SU-DHL-6 (cell line): ENCODE measurements around the gene MAGEA6.
"Not testable (repeated sequence)": the region's sequence is repeated elsewhere in the genome, so short reads cannot be mapped to it uniquely, and the experiment has no call there.

Experiments used
- H2AFZ ChIP-seq: fragments of 200-600 bp; sonication (generic); 2 replicates; pipeline ENCODE4 v1.6.1; 2014; ENCODE audit warnings: low read depth, mild to moderate bottlenecking, moderate library complexity, mixed read lengths, antibody characterized with exemption, low read length; ENCODE audit not compliant: severe bottlenecking
- H3F3A ChIP-seq: fragments of 200-600 bp; shearing (Covaris generic); 2 replicates; pipeline ENCODE4 v1.6.0; 2016; ENCODE audit warnings: antibody characterized with exemption, mild to moderate bottlenecking; ENCODE audit not compliant: insufficient read depth
- H3K27ac ChIP-seq: fragments of 200-600 bp; sonication (generic); 2 replicates; pipeline ENCODE4 v1.5.1; 2016; ENCODE audit warnings: low read depth, mild to moderate bottlenecking, low read length, moderate library complexity, mixed read lengths
- H3K27me3 ChIP-seq: fragments of 200-600 bp; sonication (generic), shearing (Covaris generic); 2 replicates; pipeline ENCODE4 v1.6.0; 2014; ENCODE audit warnings: mild to moderate bottlenecking, low read length
- H3K36me3 ChIP-seq: fragments of 200-600 bp; sonication (generic); 2 replicates; pipeline ENCODE4 v1.6.1; 2014; ENCODE audit warnings: mild to moderate bottlenecking, low read length, mixed read lengths
- H3K4me2 ChIP-seq: fragments of 300-600, 200-600 bp; shearing (Covaris generic), sonication (generic); 2 replicates; pipeline ENCODE4 v1.6.0; 2014; ENCODE audit warnings: low read length, low read depth, mild to moderate bottlenecking; ENCODE audit not compliant: poor library complexity, severe bottlenecking
- H3K4me3 ChIP-seq: fragments of 200-600 bp; sonication (generic); 2 replicates; pipeline ENCODE4 v1.5.1; 2014; ENCODE audit warnings: antibody characterized with exemption, low read length, mild to moderate bottlenecking, mixed read lengths; ENCODE audit not compliant: insufficient read depth, poor library complexity, severe bottlenecking
- H3K79me2 ChIP-seq: fragments of 200-600 bp; sonication (generic); 2 replicates; pipeline ENCODE4 v1.6.1; 2014; ENCODE audit warnings: mild to moderate bottlenecking, low read length, moderate library complexity; ENCODE audit not compliant: insufficient read depth
- H3K9ac ChIP-seq: fragments of 200-600 bp; sonication (generic); 2 replicates; pipeline ENCODE4 v1.7.0; 2014; ENCODE audit warnings: mild to moderate bottlenecking, low read length
- H3K9me2 ChIP-seq: fragments of 200-600 bp; sonication (generic); replicated peaks from 2 replicates; pipeline ENCODE4 v1.6.1; 2014; ENCODE audit warnings: low read length; ENCODE audit not compliant: insufficient read depth
- H3K9me3 ChIP-seq: fragments of 200-600 bp; sonication (generic); 2 replicates; pipeline ENCODE4 v1.6.1; 2014; ENCODE audit warnings: low read length, mixed read lengths; ENCODE audit not compliant: insufficient read depth
- H4K20me1 ChIP-seq: fragments of 200-600 bp; sonication (generic); 2 replicates; pipeline ENCODE4 v1.6.1; 2014; ENCODE audit warnings: low read depth, mild to moderate bottlenecking, antibody characterized with exemption, low read length, moderate library complexity, mixed read lengths
- EZH2phosphoT487 ChIP-seq: fragments of 200-600 bp; sonication (generic), shearing (Covaris generic); conservative IDR thresholded peaks from 2 replicates; pipeline ENCODE4 v1.6.1; 2018; ENCODE audit warnings: mild to moderate bottlenecking, antibody characterized with exemption, low read length, moderate library complexity, mixed read lengths
- TF ChIP-seq, protein P1 (sequence below): fragments of 200-600 bp; sonication (generic); IDR thresholded peaks from one replicate; pipeline ENCODE4 v1.5.1; 2017; ENCODE audit warnings: antibody characterized with exemption, mild to moderate bottlenecking, low read length, moderate library complexity; ENCODE audit not compliant: insufficient read depth, poor library complexity, severe bottlenecking

The MAGEA6 gene

DNA sequence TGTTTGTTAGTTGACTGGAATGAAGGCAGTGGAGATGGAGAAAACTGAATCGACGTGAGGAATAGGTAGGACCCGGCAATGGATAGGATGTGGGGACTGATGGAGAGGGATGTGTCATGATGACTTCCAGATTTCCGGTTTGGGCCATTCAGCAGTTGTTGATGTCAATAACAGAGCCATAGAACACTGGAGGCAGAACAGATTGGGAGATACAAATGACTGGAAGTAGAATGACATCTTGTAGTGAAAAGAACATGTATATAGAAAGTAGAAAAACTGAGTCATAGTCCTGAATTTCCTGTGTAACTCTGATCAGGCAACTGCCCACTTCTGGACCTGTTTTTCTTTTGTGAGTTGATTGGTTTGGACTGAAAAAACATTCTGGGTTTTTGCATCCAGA, 36.5 kb upstream of the MAGEA6 start:
- no peak overlapping the region for H3K4me2 ChIP-seq
- no peaks in the 10 kb centered on the region for H3F3A ChIP-seq
- no peak overlapping the region for H3K27ac ChIP-seq
- no peak overlapping the region for H3K9ac ChIP-seq
- no peaks in the 10 kb centered on the region for H3K9me2 ChIP-seq
- no peak overlapping the region for H3K4me3 ChIP-seq
- no peaks in the 10 kb centered on the region for H3K36me3 ChIP-seq
- H3K27me3 ChIP-seq: no peaks in the 10 kb centered on the region
- no peaks in the 10 kb centered on the region for H3K9me3 ChIP-seq
- no peak for TF ChIP-seq EZH2phosphoT487
- TF ChIP-seq, protein P1, sequence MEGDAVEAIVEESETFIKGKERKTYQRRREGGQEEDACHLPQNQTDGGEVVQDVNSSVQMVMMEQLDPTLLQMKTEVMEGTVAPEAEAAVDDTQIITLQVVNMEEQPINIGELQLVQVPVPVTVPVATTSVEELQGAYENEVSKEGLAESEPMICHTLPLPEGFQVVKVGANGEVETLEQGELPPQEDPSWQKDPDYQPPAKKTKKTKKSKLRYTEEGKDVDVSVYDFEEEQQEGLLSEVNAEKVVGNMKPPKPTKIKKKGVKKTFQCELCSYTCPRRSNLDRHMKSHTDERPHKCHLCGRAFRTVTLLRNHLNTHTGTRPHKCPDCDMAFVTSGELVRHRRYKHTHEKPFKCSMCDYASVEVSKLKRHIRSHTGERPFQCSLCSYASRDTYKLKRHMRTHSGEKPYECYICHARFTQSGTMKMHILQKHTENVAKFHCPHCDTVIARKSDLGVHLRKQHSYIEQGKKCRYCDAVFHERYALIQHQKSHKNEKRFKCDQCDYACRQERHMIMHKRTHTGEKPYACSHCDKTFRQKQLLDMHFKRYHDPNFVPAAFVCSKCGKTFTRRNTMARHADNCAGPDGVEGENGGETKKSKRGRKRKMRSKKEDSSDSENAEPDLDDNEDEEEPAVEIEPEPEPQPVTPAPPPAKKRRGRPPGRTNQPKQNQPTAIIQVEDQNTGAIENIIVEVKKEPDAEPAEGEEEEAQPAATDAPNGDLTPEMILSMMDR: no peak
- H4K20me1 ChIP-seq: no peaks in the 10 kb centered on the region
- no peak overlapping the region for H2AFZ ChIP-seq
- no peaks in the 10 kb centered on the region for H3K79me2 ChIP-seq

- Histone ChIP-seq H2AFZ (no peak overlapping the region), H3K9me2 (no peaks in the 10 kb centered on the region), H3K36me3 (no peaks in the 10 kb centered on the region), H3K4me3 (no peak overlapping the region), H4K20me1 (no peaks in the 10 kb centered on the region), H3K9me3 (no peaks in the 10 kb centered on the region), H3F3A (no peaks in the 10 kb centered on the region), H3K79me2 (no peaks in the 10 kb centered on the region), H3K4me2 (no peak overlapping the region), H3K27me3 (no peaks in the 10 kb centered on the region), H3K27ac (no peak overlapping the region), H3K9ac (no peak overlapping the region)
- TF ChIP-seq EZH2phosphoT487: no peak
- TF ChIP-seq, protein P1: no peak
Measured at GRCh38 chrX:152798945-152799344, 29.5 kb upstream of the MAGEA6 start.

- not testable (repeated sequence) for H3F3A ChIP-seq, H3K27ac ChIP-seq, H3K27me3 ChIP-seq, H3K9me2 ChIP-seq, H3K4me3 ChIP-seq, H3K9ac ChIP-seq, H4K20me1 ChIP-seq, H3K9me3 ChIP-seq, H3K79me2 ChIP-seq, H3K36me3 ChIP-seq, H2AFZ ChIP-seq, H3K4me2 ChIP-seq
Measured at GRCh38 chrX:152787062-152787461, 17.6 kb upstream of the MAGEA6 start.

- not testable (repeated sequence) for H3K9me3 ChIP-seq, H3K4me2 ChIP-seq, H3F3A ChIP-seq, H2AFZ ChIP-seq, H3K9me2 ChIP-seq, H3K36me3 ChIP-seq, H3K4me3 ChIP-seq, H3K9ac ChIP-seq, H3K27ac ChIP-seq, H3K27me3 ChIP-seq, H3K79me2 ChIP-seq, H4K20me1 ChIP-seq
Measured at GRCh38 chrX:152766562-152766961, 2.9 kb downstream of the MAGEA6 start.

GRCh38 chrX:152761582-152761981, 7.9 kb downstream of the MAGEA6 start:
- H3K4me2 ChIP-seq, H3K9me2 ChIP-seq, H2AFZ ChIP-seq, H3K27me3 ChIP-seq, H3K79me2 ChIP-seq, H3K9me3 ChIP-seq, H3K27ac ChIP-seq, H3K9ac ChIP-seq, H3K36me3 ChIP-seq, H3F3A ChIP-seq, H4K20me1 ChIP-seq, H3K4me3 ChIP-seq: not testable (repeated sequence)

- H3F3A ChIP-seq, H3K4me2 ChIP-seq, H3K9me3 ChIP-seq, H4K20me1 ChIP-seq, H3K79me2 ChIP-seq, H3K9me2 ChIP-seq, H3K27me3 ChIP-seq, H3K9ac ChIP-seq, H3K27ac ChIP-seq, H2AFZ ChIP-seq, H3K4me3 ChIP-seq, H3K36me3 ChIP-seq: not testable (repeated sequence)
Measured at GRCh38 chrX:152759544-152759943, 9.9 kb downstream of the MAGEA6 start.

DNA sequence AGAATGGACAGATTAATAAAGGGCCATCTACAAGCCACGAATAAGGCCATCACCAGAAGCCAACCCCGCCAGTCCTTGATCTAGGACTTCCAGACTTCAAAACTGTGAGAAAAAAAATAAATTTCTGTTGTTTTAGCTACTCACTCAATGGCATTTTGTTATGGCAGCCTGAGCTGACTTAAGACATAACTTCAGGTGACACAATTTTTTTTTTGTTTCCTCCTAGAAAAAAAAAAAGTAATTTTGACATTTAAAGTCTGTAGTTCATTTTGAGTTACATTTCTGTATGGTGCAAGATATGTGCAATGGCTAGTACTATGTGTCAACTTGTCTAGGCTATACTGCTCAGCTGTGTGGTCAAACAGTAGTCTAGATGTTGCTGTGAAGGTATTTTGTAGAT, 10.6 kb downstream of the MAGEA6 start, which contains the start of gene CSAG3:
CSAG3 (plus strand) TSS at position 301 of the 400 bp plus-strand sequence.
- not testable (repeated sequence) for H3K27me3 ChIP-seq, H3K79me2 ChIP-seq, H3K36me3 ChIP-seq, H3F3A ChIP-seq, H3K9ac ChIP-seq, H3K27ac ChIP-seq, H3K9me3 ChIP-seq, H4K20me1 ChIP-seq, H2AFZ ChIP-seq, H3K4me3 ChIP-seq, H3K9me2 ChIP-seq, H3K4me2 ChIP-seq
